PFSK-1 (cell line): ENCODE measurements around the gene POLA1.

ENCODE experiments used
- TAF1 ChIP-seq: IDR thresholded peaks from 2 replicates; pipeline ENCODE4 v1.6.1; 2012; ENCODE audit warnings: low read length, control low read depth, borderline replicate concordance; ENCODE audit not compliant: insufficient read depth
- TF ChIP-seq, protein P1 (sequence below), 2 experiments: IDR thresholded peaks; 2 replicates each; pipeline versions ENCODE4 v1.6.1 to v1.8.0; 2011 to 2012; ENCODE audit warnings: low read depth in 2 of 2, low read length in 2 of 2, control low read depth in 1 of 2, inconsistent platforms in 1 of 2, mild to moderate bottlenecking in 1 of 2, moderate library complexity in 1 of 2; ENCODE audit not compliant: insufficient read depth in 1 of 2

DNA sequence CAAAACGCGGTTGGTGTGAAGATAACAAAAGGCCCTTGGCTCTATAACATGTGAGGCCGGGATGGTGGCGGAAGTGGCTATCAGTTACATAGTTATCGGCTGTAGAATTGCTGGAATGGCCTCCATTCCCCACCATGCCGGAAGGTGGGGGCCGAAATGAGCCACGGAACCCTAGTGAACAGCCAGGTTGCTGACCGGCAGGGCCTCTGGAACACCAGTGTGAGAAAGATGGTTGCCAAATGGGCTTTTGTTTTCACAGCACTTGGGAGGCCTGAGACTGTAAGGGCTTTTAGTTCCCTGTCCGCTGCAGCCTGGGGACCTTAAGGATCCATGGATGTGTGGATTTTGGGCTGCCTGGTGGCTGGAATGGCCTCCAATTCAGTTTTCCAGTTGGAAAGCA, 345.3 kb downstream of the POLA1 start:
- TF ChIP-seq, protein P1, sequence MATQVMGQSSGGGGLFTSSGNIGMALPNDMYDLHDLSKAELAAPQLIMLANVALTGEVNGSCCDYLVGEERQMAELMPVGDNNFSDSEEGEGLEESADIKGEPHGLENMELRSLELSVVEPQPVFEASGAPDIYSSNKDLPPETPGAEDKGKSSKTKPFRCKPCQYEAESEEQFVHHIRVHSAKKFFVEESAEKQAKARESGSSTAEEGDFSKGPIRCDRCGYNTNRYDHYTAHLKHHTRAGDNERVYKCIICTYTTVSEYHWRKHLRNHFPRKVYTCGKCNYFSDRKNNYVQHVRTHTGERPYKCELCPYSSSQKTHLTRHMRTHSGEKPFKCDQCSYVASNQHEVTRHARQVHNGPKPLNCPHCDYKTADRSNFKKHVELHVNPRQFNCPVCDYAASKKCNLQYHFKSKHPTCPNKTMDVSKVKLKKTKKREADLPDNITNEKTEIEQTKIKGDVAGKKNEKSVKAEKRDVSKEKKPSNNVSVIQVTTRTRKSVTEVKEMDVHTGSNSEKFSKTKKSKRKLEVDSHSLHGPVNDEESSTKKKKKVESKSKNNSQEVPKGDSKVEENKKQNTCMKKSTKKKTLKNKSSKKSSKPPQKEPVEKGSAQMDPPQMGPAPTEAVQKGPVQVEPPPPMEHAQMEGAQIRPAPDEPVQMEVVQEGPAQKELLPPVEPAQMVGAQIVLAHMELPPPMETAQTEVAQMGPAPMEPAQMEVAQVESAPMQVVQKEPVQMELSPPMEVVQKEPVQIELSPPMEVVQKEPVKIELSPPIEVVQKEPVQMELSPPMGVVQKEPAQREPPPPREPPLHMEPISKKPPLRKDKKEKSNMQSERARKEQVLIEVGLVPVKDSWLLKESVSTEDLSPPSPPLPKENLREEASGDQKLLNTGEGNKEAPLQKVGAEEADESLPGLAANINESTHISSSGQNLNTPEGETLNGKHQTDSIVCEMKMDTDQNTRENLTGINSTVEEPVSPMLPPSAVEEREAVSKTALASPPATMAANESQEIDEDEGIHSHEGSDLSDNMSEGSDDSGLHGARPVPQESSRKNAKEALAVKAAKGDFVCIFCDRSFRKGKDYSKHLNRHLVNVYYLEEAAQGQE (IDR thresholded peaks at IDR 0.05; ENCODE audit: insufficient read depth in 1 of 2, low read depth in 2 of 2, low read length in 2 of 2), result no peak
- no peak for TF ChIP-seq TAF1
